ENCODE data around the gene NECTIN2. TPM values are rescaled to one million over a fixed set of nuclear protein-coding genes. Genes with fewer than 3 reads are reported as not detected.
"Not testable (repeated sequence)": the region's sequence is repeated elsewhere in the genome, so short reads cannot be mapped to it uniquely, and the experiment has no call there.

The NECTIN2 gene
- total RNA-seq, 2 experiments from 2014 or later, result 0.36 to 0.44 TPM

DNA sequence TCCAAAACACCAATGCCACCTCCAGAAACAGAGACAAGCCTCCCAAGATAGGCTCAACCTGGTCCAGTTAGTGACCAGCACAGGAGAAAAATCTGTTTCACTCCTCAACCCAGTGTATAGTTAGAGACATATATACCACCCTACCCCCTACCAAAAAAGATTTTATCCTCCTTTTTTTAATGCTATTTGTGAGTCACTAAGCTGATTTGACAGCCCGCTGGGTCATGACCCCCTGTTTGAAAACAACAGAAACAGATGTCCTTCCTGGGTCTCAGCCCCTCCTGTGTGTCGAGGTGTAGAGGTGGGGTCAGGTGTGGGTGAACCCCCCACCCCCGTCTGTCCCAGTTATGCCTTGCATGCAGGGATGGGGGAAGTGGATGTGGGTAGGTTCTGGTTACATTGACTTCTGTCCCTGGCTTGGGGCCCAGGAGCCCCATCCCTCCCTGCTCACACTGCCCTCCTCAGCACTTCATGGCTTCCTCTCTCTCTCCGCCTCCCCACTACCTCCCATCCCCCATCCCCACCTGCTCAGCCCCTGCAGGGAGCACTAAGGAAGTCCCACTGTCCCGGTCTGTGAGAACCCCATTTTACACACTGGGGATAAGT, 30.9 kb downstream of the NECTIN2 start:
- CTCF ChIA-PET, result no interaction called here
- POLR2A ChIA-PET, result no interaction called here

DNA sequence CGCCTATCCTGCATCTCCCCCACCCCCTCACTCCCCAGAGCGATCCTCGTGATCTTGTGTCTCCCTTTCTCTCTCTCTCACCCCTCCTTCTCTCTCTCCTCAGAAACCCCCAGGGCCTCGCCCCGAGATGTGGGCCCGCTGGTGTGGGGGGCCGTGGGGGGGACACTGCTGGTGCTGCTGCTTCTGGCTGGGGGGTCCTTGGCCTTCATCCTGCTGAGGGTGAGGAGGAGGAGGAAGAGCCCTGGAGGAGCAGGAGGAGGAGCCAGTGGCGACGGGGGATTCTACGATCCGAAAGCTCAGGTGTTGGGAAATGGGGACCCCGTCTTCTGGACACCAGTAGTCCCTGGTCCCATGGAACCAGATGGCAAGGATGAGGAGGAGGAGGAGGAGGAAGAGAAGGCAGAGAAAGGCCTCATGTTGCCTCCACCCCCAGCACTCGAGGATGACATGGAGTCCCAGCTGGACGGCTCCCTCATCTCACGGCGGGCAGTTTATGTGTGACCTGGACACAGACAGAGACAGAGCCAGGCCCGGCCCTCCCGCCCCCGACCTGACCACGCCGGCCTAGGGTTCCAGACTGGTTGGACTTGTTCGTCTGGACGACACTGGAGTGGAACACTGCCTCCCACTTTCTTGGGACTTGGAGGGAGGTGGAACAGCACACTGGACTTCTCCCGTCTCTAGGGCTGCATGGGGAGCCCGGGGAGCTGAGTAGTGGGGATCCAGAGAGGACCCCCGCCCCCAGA, 32.2 kb downstream of the NECTIN2 start:
- POLR2A ChIA-PET, result no interaction called here
- CTCF ChIA-PET, result interaction anchor here (0.6 kb wide), 1 partner anchor 12 kb away, joined by 3 read pairs; no protein-coding TSS in a partner anchor

- CTCF ChIA-PET, result no interaction called here
- POLR2A ChIA-PET, result no interaction called here
Observed at GRCh38 chr19:44879309-44880065, 33.4 kb downstream of the NECTIN2 start.

- POLR2A ChIA-PET, result no interaction called here
- CTCF ChIA-PET, result no interaction called here
Observed at GRCh38 chr19:44882063-44882462, 36.0 kb downstream of the NECTIN2 start.

GRCh38 chr19:44882619-44883397, 36.7 kb downstream of the NECTIN2 start:
- POLR2A ChIA-PET, result not testable (repeated sequence)

GRCh38 chr19:44883922-44884321, 37.8 kb downstream of the NECTIN2 start:
- POLR2A ChIA-PET, result no interaction called here

More at GRCh38 chr19:44882619-44883397, 36.7 kb downstream of the NECTIN2 start:
- CTCF ChIA-PET, result not testable (repeated sequence)

DNA sequence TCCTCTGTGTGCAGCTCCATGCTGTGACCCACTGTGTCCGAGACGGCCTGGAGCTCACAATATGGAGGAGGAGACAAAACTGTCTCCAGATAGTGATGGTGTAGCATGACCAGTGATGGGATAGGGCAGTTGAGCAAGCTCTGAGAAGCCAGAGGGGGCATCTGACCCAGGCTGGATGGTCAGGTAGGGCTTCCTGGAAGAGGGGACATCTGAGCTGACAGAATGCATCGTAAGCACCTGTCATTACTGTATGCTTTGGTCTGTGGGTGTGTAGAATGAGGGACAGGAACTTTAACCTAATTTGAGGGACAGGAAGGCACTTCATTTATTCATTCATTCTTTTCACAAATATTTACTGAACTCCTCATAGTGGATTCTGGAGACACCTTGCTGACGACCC, 38.5 kb downstream of the NECTIN2 start:
- CTCF ChIA-PET, result interaction anchor here (1.0 kb wide), 1 partner anchor 9 kb away, joined by 3 read pairs; no protein-coding TSS in a partner anchor

More at GRCh38 chr19:44883922-44884321, 37.8 kb downstream of the NECTIN2 start:
- CTCF ChIA-PET, result interaction anchor here (1.0 kb wide), 2 partner anchors 8 to 86 kb away, joined by 3 read pairs; no protein-coding TSS in a partner anchor

GRCh38 chr19:44886141-44886540, 40.0 kb downstream of the NECTIN2 start:
- POLR2A ChIA-PET, result no interaction called here
- CTCF ChIA-PET, result interaction anchor here (0.6 to 1.3 kb wide), 2 partner anchors 18 to 454 kb away, joined by 3 read pairs; no protein-coding TSS in a partner anchor

More for the DNA sequence above, 38.5 kb downstream of the NECTIN2 start:
- POLR2A ChIA-PET, result no interaction called here

- CTCF ChIA-PET, result interaction anchor here (1.2 to 1.3 kb wide), 2 partner anchors 16 to 198 kb away, joined by 3 to 4 read pairs; no protein-coding TSS in a partner anchor
- POLR2A ChIA-PET, result interaction anchor here (0.6 kb wide), 1 partner anchor 1218 kb away, joined by 9 read pairs; the partner anchor contains the start of gene PLAUR
Observed at GRCh38 chr19:44887648-44888047, 41.6 kb downstream of the NECTIN2 start.

GRCh38 chr19:44888335-44888734, 42.2 kb downstream of the NECTIN2 start:
- ChIA-PET POLR2A (interaction anchor here (0.6 kb wide), 1 partner anchor 1218 kb away, joined by 9 read pairs; the partner anchor contains the start of gene PLAUR), CTCF (interaction anchor here (1.2 kb wide), 1 partner anchor 199 kb away, joined by 4 read pairs; no protein-coding TSS in a partner anchor)

DNA sequence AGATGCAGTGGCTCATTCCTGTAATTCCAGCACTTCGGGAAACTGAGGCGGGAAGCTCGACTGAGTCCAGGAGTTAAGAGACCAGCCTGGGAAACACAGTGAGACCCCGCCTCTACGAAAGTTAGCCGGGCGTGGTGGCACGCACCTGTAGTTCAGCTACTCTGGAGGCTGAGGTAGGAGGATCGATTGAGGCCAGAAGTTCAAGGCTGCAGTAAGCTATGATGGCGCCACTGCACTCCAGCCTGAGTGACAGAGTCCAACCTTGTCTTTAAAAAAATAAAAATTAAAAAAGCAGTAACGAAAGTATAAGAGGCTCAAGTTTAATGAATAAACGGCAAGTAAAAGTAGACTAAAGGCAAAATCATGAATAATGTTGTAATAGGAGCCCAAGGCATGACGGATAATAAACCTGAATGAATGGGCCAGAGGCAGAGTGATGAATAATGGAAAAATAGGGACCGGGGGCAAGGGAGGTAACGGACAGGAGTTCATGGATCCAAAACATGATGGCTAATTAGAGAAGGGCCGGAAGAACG, 43.8 kb downstream of the NECTIN2 start:
- POLR2A ChIA-PET, result interaction anchor here (0.5 to 1.4 kb wide), 3 partner anchors 20 to 828 kb away, joined by 3 to 6 read pairs (median 3); no protein-coding TSS in a partner anchor
- CTCF ChIA-PET, result interaction anchor here (0.8 to 1.9 kb wide), 4 partner anchors 11 to 119 kb away, joined by 3 to 6 read pairs (median 3); no protein-coding TSS in a partner anchor

- CTCF ChIA-PET, result interaction anchor here (0.8 to 1.9 kb wide), 4 partner anchors 12 to 120 kb away, joined by 3 to 6 read pairs (median 3); no protein-coding TSS in a partner anchor
Observed at GRCh38 chr19:44890366-44891015, 44.4 kb downstream of the NECTIN2 start.

DNA sequence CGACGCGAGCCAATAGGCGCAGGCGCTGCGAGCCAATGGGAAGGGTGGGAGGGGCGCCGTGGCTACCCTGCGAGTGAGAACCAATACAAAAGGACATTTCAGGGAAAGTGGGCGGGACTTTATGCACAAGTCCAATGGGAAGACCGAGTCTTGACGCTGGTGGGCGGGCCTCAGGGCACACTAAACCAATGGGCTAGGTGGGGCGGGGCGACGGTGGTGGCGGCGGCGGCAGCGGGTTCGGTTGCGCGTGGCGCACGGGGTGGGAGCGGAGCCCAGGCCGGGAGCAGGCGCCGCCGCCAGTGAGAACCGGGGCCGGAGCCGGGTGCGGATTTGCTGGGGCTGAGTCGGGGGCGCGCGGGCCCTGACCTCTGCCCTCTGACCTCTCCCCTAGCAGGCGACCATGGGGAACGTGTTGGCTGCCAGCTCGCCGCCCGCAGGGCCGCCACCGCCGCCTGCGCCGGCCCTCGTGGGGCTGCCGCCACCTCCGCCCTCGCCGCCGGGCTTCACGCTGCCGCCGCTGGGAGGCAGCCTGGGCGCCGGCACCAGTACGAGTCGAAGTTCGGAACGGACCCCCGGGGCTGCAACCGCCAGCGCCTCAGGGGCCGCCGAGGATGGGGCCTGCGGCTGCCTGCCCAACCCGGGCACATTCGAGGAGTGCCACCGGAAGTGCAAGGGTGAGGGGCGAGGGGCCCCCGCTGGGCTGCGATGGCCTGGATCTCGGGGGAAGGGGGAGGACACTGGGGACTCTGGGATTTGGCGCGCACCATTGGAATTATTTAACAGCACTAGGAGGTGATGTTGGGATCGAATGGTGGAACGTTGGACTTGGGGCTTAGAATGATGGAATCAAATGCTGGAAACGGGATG, 45.2 kb downstream of the NECTIN2 start, which contains the start of gene TOMM40:
TSS of gene TOMM40 (plus strand) at position 239 of the 867 bp plus-strand sequence. CDS start at position 401, 162 bp downstream.
- ChIA-PET CTCF (interaction anchor here (1.3 to 1.9 kb wide), 3 partner anchors 12 to 63 kb away, joined by 3 to 6 read pairs (median 6); partner anchors contain the start of gene APOE), POLR2A (interaction anchor here (1.4 kb wide), 1 partner anchor 22 kb away, joined by 6 read pairs; no protein-coding TSS in a partner anchor)

More at GRCh38 chr19:44890366-44891015, 44.4 kb downstream of the NECTIN2 start:
- POLR2A ChIA-PET, result interaction anchor here (0.7 to 1.4 kb wide), 2 partner anchors 21 to 827 kb away, joined by 3 to 6 read pairs; no protein-coding TSS in a partner anchor

GRCh38 chr19:44892932-44893331, 46.8 kb downstream of the NECTIN2 start:
- ChIA-PET CTCF (interaction anchor here (1.1 to 1.3 kb wide), 2 partner anchors 10 to 12 kb away, joined by 6 read pairs; partner anchors contain the start of gene APOE), POLR2A (no interaction called here)

GRCh38 chr19:44893332-44894051, 47.4 kb downstream of the NECTIN2 start:
- ChIA-PET CTCF (interaction anchor here (0.9 kb wide), 1 partner anchor 10 kb away, joined by 4 read pairs; no protein-coding TSS in a partner anchor), POLR2A (no interaction called here)

- POLR2A ChIA-PET, result no interaction called here
- CTCF ChIA-PET, result interaction anchor here (0.9 kb wide), 1 partner anchor 9 kb away, joined by 4 read pairs; no protein-coding TSS in a partner anchor
Observed at GRCh38 chr19:44894052-44894400, 47.9 kb downstream of the NECTIN2 start.

Measured in activated CD8-positive, alpha-beta memory T cell treated with anti-CD3 and anti-CD28 coated beads for 36 hours (primary cell).